HepG2 (cell line): Measurements from ENCODE around the gene GIPC1. TPM values are rescaled to one million over a fixed set of nuclear protein-coding genes. Genes with fewer than 3 reads are reported as not detected.

Experiments used
- CHD2 ChIP-seq: IDR thresholded peaks from 2 replicates; pipeline ENCODE4 v1.6.1; 2011; ENCODE audit warnings: low read depth, low read length, improper control_type of control experiment
- FOXC1 ChIP-seq: sonication (generic); formaldehyde crosslinking; IDR thresholded peaks from 2 replicates; pipeline ENCODE4 v1.8.0; 2022; ENCODE audit warnings: mild to moderate bottlenecking, missing genetic modification reagents, borderline replicate concordance
- GFI1 ChIP-seq: sonication (generic); formaldehyde crosslinking; IDR thresholded peaks from 2 replicates; pipeline ENCODE4 v1.5.0; 2020; ENCODE audit warnings: missing genetic modification reagents, mild to moderate bottlenecking, borderline replicate concordance
- GLMP ChIP-seq: sonication (generic); formaldehyde crosslinking; IDR thresholded peaks from 2 replicates; pipeline ENCODE4 v1.9.0; 2021; ENCODE audit warnings: missing genetic modification reagents, mild to moderate bottlenecking, borderline replicate concordance
- MAFG ChIP-seq: sonication (generic); formaldehyde crosslinking; IDR thresholded peaks from 2 replicates; pipeline ENCODE4 v1.5.1; 2020; ENCODE audit warnings: mild to moderate bottlenecking, missing genetic modification reagents
- MAX ChIP-seq: IDR thresholded peaks from 2 replicates; pipeline ENCODE4 v1.6.1; 2012; ENCODE audit warnings: inconsistent platforms
- POGZ ChIP-seq: sonication (generic); formaldehyde crosslinking; IDR thresholded peaks from 2 replicates; pipeline ENCODE4 v1.4.0; 2020; ENCODE audit warnings: mild to moderate bottlenecking, missing genetic modification reagents
- PRDM15 ChIP-seq: sonication (generic); formaldehyde crosslinking; IDR thresholded peaks from 2 replicates; pipeline ENCODE4 v1.4.0; 2020; ENCODE audit warnings: missing genetic modification reagents
- REL ChIP-seq: sonication (generic); formaldehyde crosslinking; conservative IDR thresholded peaks from 2 replicates; pipeline ENCODE4 v1.8.0; 2022; ENCODE audit warnings: mild to moderate bottlenecking, missing genetic modification reagents, moderate library complexity
- RERE ChIP-seq: IDR thresholded peaks from 2 replicates; pipeline ENCODE4 v1.6.1; 2016; ENCODE audit warnings: low read depth, missing genetic modification reagents, missing compliant biosample characterization
- TBL1XR1 ChIP-seq: fragments of 150-350 bp; IDR thresholded peaks from 2 replicates; pipeline ENCODE4 v1.6.1; 2014; ENCODE audit warnings: borderline replicate concordance, low read length; ENCODE audit not compliant: partially characterized antibody
- ZEB1 ChIP-seq: IDR thresholded peaks from 2 replicates; pipeline ENCODE4 v1.6.1; 2012; ENCODE audit warnings: mild to moderate bottlenecking, low read depth, inconsistent platforms; ENCODE audit not compliant: insufficient replicate concordance
- ZMYM2 ChIP-seq: sonication (generic); formaldehyde crosslinking; IDR thresholded peaks from 2 replicates; pipeline ENCODE4 v1.8.0; 2022; ENCODE audit warnings: mild to moderate bottlenecking, missing genetic modification reagents
- ZNF17 ChIP-seq: sonication (generic); formaldehyde crosslinking; IDR thresholded peaks from 2 replicates; pipeline ENCODE4 v1.5.0; 2020; ENCODE audit warnings: mild to moderate bottlenecking, missing genetic modification reagents
- ZNF232 ChIP-seq: sonication (generic); formaldehyde crosslinking; IDR thresholded peaks from 2 replicates; pipeline ENCODE4 v1.4.0; 2020; ENCODE audit warnings: missing genetic modification reagents, borderline replicate concordance
- ZNF33B ChIP-seq: sonication (generic); formaldehyde crosslinking; IDR thresholded peaks from 2 replicates; pipeline ENCODE4 v1.5.1; 2020; ENCODE audit warnings: mild to moderate bottlenecking, missing genetic modification reagents
- ZNF383 ChIP-seq: sonication (generic); formaldehyde crosslinking; IDR thresholded peaks from 2 replicates; pipeline ENCODE4 v1.4.0; 2020; ENCODE audit warnings: missing genetic modification reagents, mild to moderate bottlenecking, borderline replicate concordance
- ZSCAN20 ChIP-seq: sonication (generic); formaldehyde crosslinking; IDR thresholded peaks from 2 replicates; pipeline ENCODE4 v1.4.0; 2020; ENCODE audit warnings: missing genetic modification reagents, mild to moderate bottlenecking, borderline replicate concordance
- ZSCAN21 ChIP-seq: sonication (generic); formaldehyde crosslinking; IDR thresholded peaks from 2 replicates; pipeline ENCODE4 v1.8.0; 2022; ENCODE audit warnings: mild to moderate bottlenecking, missing genetic modification reagents, moderate library complexity, borderline replicate concordance
- polyA plus RNA-seq, 8 experiments: library from polyadenylated mRNA; depleted of rRNA in 3 of 8; stranded (reverse) in 7 of 8; unstranded in 1 of 8; fragments of >200 nt; fragmentation: Illumina TruSeq in 4 of 8; extraction: Trizol in 4 of 8; gene quantifications; 2 replicates each; pipeline versions ENCODE4 v1.2.1 to v1.2.3, GENCODE V29; 2011 to 2016; ENCODE audit warnings: low read depth in 4 of 8, missing spikeins in 1 of 8, mixed read lengths in 1 of 8; ENCODE audit not compliant: insufficient read depth in 1 of 8
- total RNA-seq, 5 experiments: library from RNA; depleted of rRNA; stranded (reverse); fragments of >200 nt; fragmentation: Illumina TruSeq; extraction: Trizol; gene quantifications; 2 replicates each; pipeline ENCODE4 v1.2.3, GENCODE V29; 2016; ENCODE audit warnings: low read depth in 1 of 5

Gene GIPC1
- total and polyA plus RNA-seq, 2 of the 13 experiments (the other 11 are each of a cell fraction or from before 2014, with no cell fraction given), result 27.1 to 48.1 TPM

GRCh38 chr19:14519860-14520407 is 24.0 kb upstream of the GIPC1 start (continued):
- TF ChIP-seq GLMP (CRISPR knock-in tag) (no peak), REL (no peak), ZEB1 (no peak), MAX (peak; percentile 74), FOXC1 (CRISPR knock-in tag) (no peak), MAFG (CRISPR knock-in tag) (no peak), ZSCAN20 (no peak), ZNF232 (CRISPR knock-in tag) (0 out of 2 replicates have a peak, but pooled peaks have one; percentile 21), PRDM15 (CRISPR knock-in tag) (no peak), RERE (CRISPR knock-in tag) (no peak), ZNF33B (CRISPR knock-in tag) (no peak), ZMYM2 (CRISPR knock-in tag) (peak; percentile 39), CHD2 (no peak), ZNF383 (CRISPR knock-in tag) (no peak), TBL1XR1 (peak; percentile 35), ZSCAN21 (CRISPR knock-in tag) (peak; percentile 71; the same call in 1 of the 2 replicates), ZNF17 (CRISPR knock-in tag) (no peak), GFI1 (no peak), POGZ (no peak)
